H9 (cell line): Measurements from ENCODE around the gene SCAF8. TPM values are rescaled to one million over a fixed set of nuclear protein-coding genes. Genes with fewer than 3 reads are reported as not detected.

Experiments
- DNase-seq: peaks from one replicate; pipeline ENCODE4 v3.0.0-alpha.2; 2017
- H2AFZ ChIP-seq: one replicate; pipeline ENCODE4 v1.6.1; 2013; ENCODE audit warnings: mild to moderate bottlenecking, low read length, control low read depth, moderate library complexity
- H2AK5ac ChIP-seq: 2 replicates; pipeline ENCODE4 v1.6.1; 2013; ENCODE audit warnings: low read length, control low read depth, mixed read lengths; ENCODE audit not compliant: insufficient read length
- H2BK120ac ChIP-seq: one replicate; pipeline ENCODE4 v1.6.1; 2013; ENCODE audit warnings: low read depth, mild to moderate bottlenecking, low read length, control low read depth, inconsistent platforms; ENCODE audit not compliant: poor library complexity, severe bottlenecking
- H2BK12ac ChIP-seq: 2 replicates; pipeline ENCODE4 v1.6.1; 2013; ENCODE audit warnings: low read length, control low read depth, mixed read lengths, low read depth; ENCODE audit not compliant: insufficient read length
- H2BK15ac ChIP-seq: 2 replicates; pipeline ENCODE4 v1.6.1; 2013; ENCODE audit warnings: low read depth, low read length, control low read depth
- H2BK20ac ChIP-seq: one replicate; pipeline ENCODE4 v1.6.1; 2013; ENCODE audit warnings: low read depth, mild to moderate bottlenecking, low read length, control low read depth, inconsistent platforms; ENCODE audit not compliant: poor library complexity, severe bottlenecking
- H2BK5ac ChIP-seq: 2 replicates; pipeline ENCODE4 v1.6.1; 2013; ENCODE audit warnings: low read length, control low read depth, mixed read lengths; ENCODE audit not compliant: insufficient read length
- H3K14ac ChIP-seq: 2 replicates; pipeline ENCODE4 v1.6.1; 2013; ENCODE audit warnings: low read length, control low read depth; ENCODE audit not compliant: insufficient read depth
- H3K18ac ChIP-seq: 2 replicates; pipeline ENCODE4 v1.6.1; 2013; ENCODE audit warnings: low read depth, mild to moderate bottlenecking, mixed read lengths, low read length, control low read depth; ENCODE audit not compliant: insufficient read length
- H3K23ac ChIP-seq: 2 replicates; pipeline ENCODE4 v1.6.1; 2013; ENCODE audit warnings: low read length, control low read depth, mixed read lengths, low read depth; ENCODE audit not compliant: insufficient read length
- H3K23me2 ChIP-seq: 2 replicates; pipeline ENCODE4 v1.6.1; 2013; ENCODE audit warnings: low read depth, mild to moderate bottlenecking, mixed read lengths, low read length, control low read depth; ENCODE audit not compliant: insufficient read length, poor library complexity, severe bottlenecking
- H3K27ac ChIP-seq: 2 replicates; pipeline ENCODE4 v1.5.1; 2013; ENCODE audit warnings: low read length, control low read depth, mixed read lengths, low read depth; ENCODE audit not compliant: insufficient read length
- H3K27me3 ChIP-seq: 2 replicates; pipeline ENCODE4 v1.6.1; 2013; ENCODE audit warnings: low read length, control low read depth, inconsistent platforms; ENCODE audit not compliant: insufficient read depth
- H3K4ac ChIP-seq: 2 replicates; pipeline ENCODE4 v1.6.1; 2013; ENCODE audit warnings: low read depth, mild to moderate bottlenecking, control low read depth, inconsistent platforms, low read length, moderate library complexity
- H3K4me1 ChIP-seq: 2 replicates; pipeline ENCODE4 v1.6.1; 2013; ENCODE audit warnings: low read length, control low read depth, inconsistent platforms; ENCODE audit not compliant: insufficient read depth
- H3K4me2 ChIP-seq: 2 replicates; pipeline ENCODE4 v1.6.1; 2013; ENCODE audit warnings: low read length, control low read depth, mixed read lengths; ENCODE audit not compliant: insufficient read length, insufficient read depth
- H3K56ac ChIP-seq: 2 replicates; pipeline ENCODE4 v1.6.1; 2013; ENCODE audit warnings: low read depth, mild to moderate bottlenecking, mixed read lengths, low read length, control low read depth; ENCODE audit not compliant: insufficient read length
- H3K79me1 ChIP-seq: 2 replicates; pipeline ENCODE4 v1.6.1; 2013; ENCODE audit warnings: low read depth, mild to moderate bottlenecking, moderate library complexity, low read length, control low read depth, inconsistent platforms; ENCODE audit not compliant: insufficient read depth, poor library complexity, severe bottlenecking
- H3K79me2 ChIP-seq: 2 replicates; pipeline ENCODE4 v1.6.1; 2013; ENCODE audit warnings: low read length, control low read depth, inconsistent platforms; ENCODE audit not compliant: insufficient read depth
- H3K9ac ChIP-seq: 2 replicates; pipeline ENCODE4 v1.6.1; 2013; ENCODE audit warnings: low read length, control low read depth, mixed read lengths; ENCODE audit not compliant: insufficient read length; ENCODE audit errors: extremely low read depth
- H3K9me3 ChIP-seq: one replicate; pipeline ENCODE4 v1.6.1; 2013; ENCODE audit warnings: low read depth, low read length, inconsistent platforms; ENCODE audit not compliant: control insufficient read depth
- H3T11ph ChIP-seq: one replicate; pipeline ENCODE4 v1.6.1; 2013; ENCODE audit warnings: mild to moderate bottlenecking, low read length, control low read depth, inconsistent platforms
- H4K20me1 ChIP-seq: one replicate; pipeline ENCODE4 v1.6.1; 2013; ENCODE audit not compliant: control insufficient read depth, insufficient read length, insufficient read depth
- H4K5ac ChIP-seq: 2 replicates; pipeline ENCODE4 v1.6.1; 2013; ENCODE audit warnings: low read depth, mild to moderate bottlenecking, mixed read lengths, low read length, control low read depth; ENCODE audit not compliant: insufficient read length
- H4K8ac ChIP-seq: replicated peaks from 2 replicates; pipeline ENCODE4 v1.6.1; 2013; ENCODE audit warnings: low read length, control low read depth, mixed read lengths, low read depth; ENCODE audit not compliant: insufficient read length
- H4K91ac ChIP-seq: 2 replicates; pipeline ENCODE4 v1.6.1; 2013; ENCODE audit warnings: low read depth, mild to moderate bottlenecking, moderate library complexity, mixed read lengths, low read length, control low read depth; ENCODE audit not compliant: insufficient read length
- H3K27ac Mint-ChIP-seq, 3 experiments: 2 replicates in 2 of 3; 3 replicates in 1 of 3; pipeline ENCODE4 v1.8.0; 2020 to 2021; ENCODE audit warnings: mixed read lengths in 3 of 3, mild to moderate bottlenecking in 1 of 3, moderate library complexity in 1 of 3
- H3K27me3 Mint-ChIP-seq: 2 replicates; pipeline ENCODE4 v1.8.0; 2021; ENCODE audit warnings: low read depth, mild to moderate bottlenecking, moderate library complexity, mixed read lengths
- H3K36me3 Mint-ChIP-seq, 3 experiments: 2 replicates in 2 of 3; 3 replicates in 1 of 3; pipeline ENCODE4 v1.8.0; 2020 to 2021; ENCODE audit warnings: low read depth in 3 of 3, mixed read lengths in 3 of 3; ENCODE audit not compliant: insufficient read depth in 1 of 3
- H3K4me1 Mint-ChIP-seq, 2 experiments: 2 replicates each; pipeline ENCODE4 v1.8.0; 2020; ENCODE audit warnings: mixed read lengths in 2 of 2
- H3K4me3 Mint-ChIP-seq, 2 experiments: 2 replicates in 1 of 2; 3 replicates in 1 of 2; pipeline ENCODE4 v1.8.0; 2020 to 2021; ENCODE audit warnings: mild to moderate bottlenecking in 2 of 2, mixed read lengths in 2 of 2, moderate library complexity in 1 of 2
- H3K9me3 Mint-ChIP-seq, 2 experiments: 2 replicates in 1 of 2; 3 replicates in 1 of 2; pipeline ENCODE4 v1.8.0; 2020; ENCODE audit warnings: mild to moderate bottlenecking in 2 of 2, mixed read lengths in 2 of 2, moderate library complexity in 1 of 2
- CTCF ChIP-seq: fragments of 200-600 bp; sonication (generic); conservative IDR thresholded peaks from 3 replicates; pipeline ENCODE4 v1.8.0; 2021; ENCODE audit warnings: antibody characterized with exemption, mild to moderate bottlenecking
- WGBS: extraction: QIAGEN DNeasy Blood & Tissue Kit; methylation state at CpG from one replicate; pipeline ENCODE4 v1.1.7; 2013; ENCODE audit warnings: missing lambda C conversion rate, low lambda C conversion rate, mixed read lengths; ENCODE audit not compliant: insufficient read length; ENCODE audit errors: extremely low coverage; 5-methylcytosine and 5-hydroxymethylcytosine counted together
- total RNA-seq: library from RNA; stranded (reverse); gene quantifications from 2 replicates; pipeline ENCODE4 v1.2.1, GENCODE V29; 2021

Gene SCAF8
- total RNA-seq, 1 experiment from 2014 or later = 78.5 TPM

DNA sequence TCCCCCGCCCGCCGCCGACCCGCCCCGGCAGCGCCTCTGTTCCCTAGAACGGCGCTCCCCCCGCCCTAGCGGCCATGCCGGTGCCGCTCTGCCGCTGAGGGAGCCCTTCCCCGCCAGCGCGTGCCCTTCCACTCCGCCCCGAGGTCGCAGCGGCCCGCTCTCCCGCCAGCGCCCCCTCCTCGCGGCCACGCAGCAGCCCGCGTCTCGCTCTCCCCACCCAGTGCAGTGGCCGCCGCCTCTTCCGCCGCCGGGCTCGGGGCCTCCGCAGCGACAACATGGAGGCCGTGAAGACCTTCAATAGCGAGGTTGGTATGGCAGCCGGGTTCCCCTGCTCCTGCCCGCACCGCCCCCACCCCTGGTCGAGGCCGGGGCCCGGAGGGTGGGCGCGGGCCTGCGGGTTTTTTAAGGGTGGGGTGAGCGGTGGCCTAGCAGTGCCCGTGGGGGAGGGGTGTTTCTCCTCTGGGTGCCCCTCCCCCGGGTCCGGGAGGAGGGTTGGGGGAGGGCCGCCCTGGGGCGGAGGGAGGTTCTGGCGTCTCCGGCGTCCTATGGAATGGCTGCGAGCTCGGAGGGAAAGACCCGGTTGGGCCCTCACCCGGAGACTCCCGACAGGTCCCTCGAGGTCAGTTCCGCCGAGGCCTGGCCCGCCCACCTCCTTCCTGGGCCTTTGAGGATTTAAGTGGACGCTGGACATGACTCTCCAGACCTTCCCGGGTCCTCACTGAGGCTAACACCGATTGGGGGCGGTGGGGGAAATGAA is 588 bp downstream of the SCAF8 start:
- Histone ChIP-seq H3K9ac (peak overlapping the region; percentile 98), H2BK20ac (no peak overlapping the region), H3K27ac (peak overlapping the region; percentile 85), H2BK12ac (peak overlapping the region; percentile 40), H3K27me3 (no peaks in the 10 kb centered on the region), H4K8ac (no peak overlapping the region), H4K5ac (peak overlapping the region; percentile 96), H3K4me2 (peak overlapping the region; percentile 60), H3K23me2 (no peaks in the 10 kb centered on the region), H3K18ac (peak overlapping the region; percentile 100), H2BK15ac (no peak overlapping the region), H3K4me1 (peaks cover 2% of the 10 kb centered on the region; the same call in 1 of the 2 replicates), H4K91ac (peak overlapping the region; percentile 93), H3K79me1 (no peaks in the 10 kb centered on the region), H3K23ac (no peak overlapping the region), H3K56ac (no peak overlapping the region), H3K14ac (peak overlapping the region; percentile 99), H3K79me2 (peaks cover 33% of the 10 kb centered on the region; the same call in 1 of the 2 replicates), H2AK5ac (no peak overlapping the region), H2AFZ (no peak overlapping the region), H2BK5ac (peak overlapping the region; percentile 73), H4K20me1 (no peaks in the 10 kb centered on the region), H3K9me3 (no peaks in the 10 kb centered on the region), H3K4ac (peak overlapping the region; percentile 95; the same call in 1 of the 2 replicates), H2BK120ac (no peak overlapping the region), H3T11ph (no peak overlapping the region)
- peak overlapping the region; percentile 87 to 94 for H3K4me3 Mint-ChIP-seq
- no peak for TF ChIP-seq CTCF
- no CpG with 5 or more reads among the region's 71 CpGs for WGBS
- H3K9me3 Mint-ChIP-seq = no peaks in the 10 kb centered on the region; a peak in 1 of 5 replicates
- H3K27me3 Mint-ChIP-seq = no peaks in the 10 kb centered on the region
- H3K27ac Mint-ChIP-seq = peak overlapping the region; percentile 96 to 99 (median 98)
- peak; percentile 98 for DNase-seq
- peaks cover 9 to 21% (median 20%) of the 10 kb centered on the region in 3 experiments for H3K36me3 Mint-ChIP-seq
- peaks cover 33 to 51% of the 10 kb centered on the region in 2 experiments for H3K4me1 Mint-ChIP-seq
